Gastrocnemius medialis (tissue), 4 donors: ENCODE results near the gene LDLRAD1.

Experiments used
- POLR2A ChIP-seq, 2 donors: fragments of 450-650 bp; IDR thresholded peaks; one replicate each; pipeline ENCODE4 v1.6.1; 2017; ENCODE audit warnings: antibody characterized with exemption in 2 of 2, mild to moderate bottlenecking in 2 of 2, moderate library complexity in 2 of 2
- TF ChIP-seq, protein P1 (sequence below), 5 experiments: fragments of 450-650 bp in 3 of 5; fragments of 200-600 bp in 2 of 5; sonication (generic) in 2 of 5; IDR thresholded peaks in 4 of 5; conservative IDR thresholded peaks in 1 of 5; 1 replicate in 4 of 5; 2 replicates in 1 of 5; pipeline ENCODE4 v1.5.1; 2016 to 2019; ENCODE audit warnings: antibody characterized with exemption in 5 of 5, mild to moderate bottlenecking in 3 of 5, moderate library complexity in 3 of 5

DNA sequence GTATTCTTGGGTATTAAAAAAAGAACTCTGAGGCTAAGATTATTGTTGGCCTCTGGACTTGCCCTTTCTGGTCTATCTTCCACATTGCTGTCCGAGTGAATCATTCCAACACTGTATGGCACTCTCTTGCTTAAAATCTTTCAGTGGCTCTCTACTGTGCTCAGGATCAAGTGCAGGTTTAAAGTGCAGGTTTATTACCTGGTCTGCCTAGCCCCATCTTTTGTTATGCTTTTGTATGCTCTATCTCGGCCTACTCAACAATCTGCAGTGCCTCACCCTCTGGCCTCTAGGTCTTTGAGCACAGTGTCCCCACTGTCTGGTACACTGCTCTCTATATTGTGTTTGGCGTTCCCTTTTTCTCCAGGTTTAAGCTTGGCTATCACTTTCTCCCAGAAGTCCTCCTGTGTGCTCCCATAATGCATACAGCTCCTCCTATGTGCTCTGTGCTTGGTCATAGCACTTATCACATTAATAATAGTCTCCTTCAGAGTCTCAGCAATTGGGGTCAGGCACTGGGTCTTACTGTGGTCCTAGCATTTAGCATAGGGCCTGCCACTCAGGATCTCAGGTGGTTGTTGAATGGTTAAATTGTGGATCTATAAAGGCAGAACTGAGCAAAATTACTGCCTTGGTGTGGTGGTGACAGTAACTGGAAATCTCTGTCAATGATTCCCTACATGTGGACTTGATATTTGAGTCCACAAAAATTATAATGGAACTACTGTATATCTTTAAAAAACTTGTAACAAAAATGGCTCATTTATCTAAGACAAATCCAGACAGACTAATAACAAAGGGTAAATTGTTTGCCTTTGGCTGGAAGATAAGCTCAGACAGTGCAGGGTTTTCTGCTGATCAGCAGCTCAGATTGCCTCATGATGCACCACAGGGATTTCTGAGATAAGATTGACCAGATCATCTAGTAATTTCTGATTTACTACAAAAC lies 10.6 kb upstream of the LDLRAD1 start:
- TF ChIP-seq, protein P1, sequence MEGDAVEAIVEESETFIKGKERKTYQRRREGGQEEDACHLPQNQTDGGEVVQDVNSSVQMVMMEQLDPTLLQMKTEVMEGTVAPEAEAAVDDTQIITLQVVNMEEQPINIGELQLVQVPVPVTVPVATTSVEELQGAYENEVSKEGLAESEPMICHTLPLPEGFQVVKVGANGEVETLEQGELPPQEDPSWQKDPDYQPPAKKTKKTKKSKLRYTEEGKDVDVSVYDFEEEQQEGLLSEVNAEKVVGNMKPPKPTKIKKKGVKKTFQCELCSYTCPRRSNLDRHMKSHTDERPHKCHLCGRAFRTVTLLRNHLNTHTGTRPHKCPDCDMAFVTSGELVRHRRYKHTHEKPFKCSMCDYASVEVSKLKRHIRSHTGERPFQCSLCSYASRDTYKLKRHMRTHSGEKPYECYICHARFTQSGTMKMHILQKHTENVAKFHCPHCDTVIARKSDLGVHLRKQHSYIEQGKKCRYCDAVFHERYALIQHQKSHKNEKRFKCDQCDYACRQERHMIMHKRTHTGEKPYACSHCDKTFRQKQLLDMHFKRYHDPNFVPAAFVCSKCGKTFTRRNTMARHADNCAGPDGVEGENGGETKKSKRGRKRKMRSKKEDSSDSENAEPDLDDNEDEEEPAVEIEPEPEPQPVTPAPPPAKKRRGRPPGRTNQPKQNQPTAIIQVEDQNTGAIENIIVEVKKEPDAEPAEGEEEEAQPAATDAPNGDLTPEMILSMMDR (IDR thresholded peaks at IDR 0.05 in 4 of 5, conservative IDR thresholded peaks at IDR 0.05 in 1 of 5): no peak
- TF ChIP-seq POLR2A (IDR thresholded peaks at IDR 0.05): no peak
